Measurements from ENCODE around the gene PHC2.

DNA sequence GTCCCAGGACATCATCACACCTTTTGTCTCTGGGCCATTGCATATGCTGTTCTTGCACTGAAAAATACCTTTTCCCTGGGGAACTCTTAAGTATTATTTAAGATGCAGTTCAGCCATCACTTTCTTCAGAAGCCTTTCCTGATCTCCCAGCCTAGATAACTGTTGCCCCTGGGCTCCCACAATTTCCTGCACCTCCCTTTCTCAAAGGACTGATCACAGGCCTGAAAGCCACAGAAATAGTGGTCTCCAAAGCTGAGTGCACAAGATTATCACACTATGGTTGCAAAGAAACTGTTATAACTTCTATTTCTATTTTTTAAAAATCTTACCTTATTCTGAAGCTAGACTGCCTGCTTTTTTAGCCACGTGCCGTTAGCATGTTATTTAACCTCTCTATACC is 38.8 kb upstream of the PHC2 start:
- TF ChIP-seq, protein P1, sequence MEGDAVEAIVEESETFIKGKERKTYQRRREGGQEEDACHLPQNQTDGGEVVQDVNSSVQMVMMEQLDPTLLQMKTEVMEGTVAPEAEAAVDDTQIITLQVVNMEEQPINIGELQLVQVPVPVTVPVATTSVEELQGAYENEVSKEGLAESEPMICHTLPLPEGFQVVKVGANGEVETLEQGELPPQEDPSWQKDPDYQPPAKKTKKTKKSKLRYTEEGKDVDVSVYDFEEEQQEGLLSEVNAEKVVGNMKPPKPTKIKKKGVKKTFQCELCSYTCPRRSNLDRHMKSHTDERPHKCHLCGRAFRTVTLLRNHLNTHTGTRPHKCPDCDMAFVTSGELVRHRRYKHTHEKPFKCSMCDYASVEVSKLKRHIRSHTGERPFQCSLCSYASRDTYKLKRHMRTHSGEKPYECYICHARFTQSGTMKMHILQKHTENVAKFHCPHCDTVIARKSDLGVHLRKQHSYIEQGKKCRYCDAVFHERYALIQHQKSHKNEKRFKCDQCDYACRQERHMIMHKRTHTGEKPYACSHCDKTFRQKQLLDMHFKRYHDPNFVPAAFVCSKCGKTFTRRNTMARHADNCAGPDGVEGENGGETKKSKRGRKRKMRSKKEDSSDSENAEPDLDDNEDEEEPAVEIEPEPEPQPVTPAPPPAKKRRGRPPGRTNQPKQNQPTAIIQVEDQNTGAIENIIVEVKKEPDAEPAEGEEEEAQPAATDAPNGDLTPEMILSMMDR (IDR thresholded peaks at IDR 0.05), result no peak
- no peak for TF ChIP-seq POLR2A (IDR thresholded peaks at IDR 0.05)

Data from lower leg skin (tissue), 3 donors.